ENCODE data around the gene C9orf72.

Gene C9orf72

DNA sequence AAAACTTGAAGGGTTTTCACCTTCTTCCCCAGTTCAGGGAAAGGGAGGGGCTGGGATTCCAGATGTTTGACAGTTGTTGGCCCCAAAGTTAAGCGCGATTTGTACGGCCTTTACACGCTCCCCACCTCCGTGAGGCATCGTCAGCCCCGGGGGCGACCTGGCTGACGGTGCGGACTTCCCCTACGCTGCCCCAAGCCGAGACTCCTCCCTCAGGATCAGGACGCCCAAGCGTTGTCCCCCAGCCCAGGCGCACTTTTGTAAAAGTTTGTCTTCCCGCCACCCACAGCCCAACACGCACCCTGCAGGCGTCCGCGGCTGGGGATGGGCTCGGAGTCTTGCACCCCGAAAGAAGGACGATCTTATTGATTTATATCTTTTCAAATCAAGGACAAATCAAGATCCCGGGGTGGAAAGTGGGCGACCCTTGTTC, 44.4 kb downstream of the C9orf72 start:
- H3K4me3 ChIP-seq (ENCODE audit: low read depth, low read length): peak overlapping the region; percentile 64
- no peak for TF ChIP-seq CTCF (conservative IDR thresholded peaks at IDR 0.05; ENCODE audit: low read depth, low read length)
- DNase-seq (ENCODE audit: low read depth): peak; percentile 35

DNA sequence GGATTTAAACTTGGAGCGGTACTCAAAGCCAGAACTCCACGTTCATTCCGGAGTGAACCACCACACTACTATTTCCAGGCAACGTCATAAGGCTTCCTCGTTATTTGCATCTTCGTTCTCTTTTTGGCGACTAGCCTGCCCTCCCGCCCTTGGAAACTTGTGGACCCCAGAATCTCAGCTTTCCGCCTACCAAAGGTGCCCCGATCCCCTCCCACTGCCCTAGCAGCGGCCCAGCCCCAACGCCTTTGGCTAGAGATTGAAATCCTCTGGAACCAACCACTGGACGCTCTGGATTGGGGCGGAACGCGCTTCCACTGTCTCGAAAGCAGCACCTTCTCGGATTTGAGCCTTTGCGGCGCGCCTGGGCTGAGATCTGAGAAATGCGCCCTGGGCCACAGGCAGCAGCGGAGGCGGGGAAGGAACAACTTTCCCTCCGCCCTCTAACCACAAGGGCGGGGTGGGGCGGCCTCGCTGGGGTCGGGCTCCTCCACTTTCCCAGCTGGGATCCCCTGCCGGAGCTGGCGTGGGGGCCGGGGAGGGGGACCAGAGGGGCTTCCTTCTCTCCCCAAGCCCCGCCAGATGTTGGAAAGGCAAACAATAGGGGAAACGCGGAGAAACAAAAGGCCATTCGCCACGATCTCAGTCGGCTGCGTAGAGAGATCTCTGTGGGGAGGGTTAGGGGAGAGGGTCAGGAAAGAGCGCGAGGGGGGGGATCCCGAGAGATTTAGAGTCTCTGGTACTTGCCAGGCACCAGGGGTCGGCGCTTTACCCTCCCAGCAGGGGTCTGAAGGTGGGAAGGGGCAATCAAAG, 45.0 kb downstream of the C9orf72 start:
- H3K4me3 ChIP-seq (ENCODE audit: low read depth, low read length): peak overlapping the region; percentile 64
- peak; percentile 76 for DNase-seq (ENCODE audit: low read depth)
- no peak for TF ChIP-seq CTCF (conservative IDR thresholded peaks at IDR 0.05; ENCODE audit: low read depth, low read length)

DNA sequence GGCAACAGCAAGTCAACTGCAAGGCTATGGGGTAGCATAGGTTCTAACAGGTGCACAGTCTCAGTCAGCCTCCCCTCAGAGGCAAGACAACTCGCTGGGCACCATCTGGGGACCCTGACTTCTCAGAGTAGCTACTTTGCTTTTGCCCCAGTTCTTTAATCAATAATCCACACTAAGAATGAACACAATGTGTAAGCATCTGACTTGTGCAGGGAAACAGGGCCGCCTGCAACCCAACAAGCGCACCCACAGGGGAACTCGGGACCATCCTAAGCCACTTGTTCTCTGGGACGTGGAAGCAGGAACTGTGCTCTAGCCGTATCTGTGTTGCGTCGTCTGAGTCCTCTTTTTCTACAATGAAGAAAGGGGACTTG, 45.6 kb downstream of the C9orf72 start:
- TF ChIP-seq CTCF (conservative IDR thresholded peaks at IDR 0.05; ENCODE audit: low read depth, low read length): no peak
- DNase-seq (ENCODE audit: low read depth): no peak
- peak overlapping the region; percentile 64 for H3K4me3 ChIP-seq (ENCODE audit: low read depth, low read length)

- DNase-seq (ENCODE audit: low read depth): no peak
- no peak within 1 kb of the TSS for H3K4me3 ChIP-seq (ENCODE audit: low read depth, low read length)
- TF ChIP-seq CTCF (conservative IDR thresholded peaks at IDR 0.05; ENCODE audit: low read depth, low read length): no peak
These were observed 49.0 kb downstream of the C9orf72 start, which contains the start of gene IFNK for GRCh38 chr9:27524236-27524635. TSS of gene IFNK (plus strand) at chr9:27524290. CDS start at chr9:27524337, 47 bp downstream.

DNA sequence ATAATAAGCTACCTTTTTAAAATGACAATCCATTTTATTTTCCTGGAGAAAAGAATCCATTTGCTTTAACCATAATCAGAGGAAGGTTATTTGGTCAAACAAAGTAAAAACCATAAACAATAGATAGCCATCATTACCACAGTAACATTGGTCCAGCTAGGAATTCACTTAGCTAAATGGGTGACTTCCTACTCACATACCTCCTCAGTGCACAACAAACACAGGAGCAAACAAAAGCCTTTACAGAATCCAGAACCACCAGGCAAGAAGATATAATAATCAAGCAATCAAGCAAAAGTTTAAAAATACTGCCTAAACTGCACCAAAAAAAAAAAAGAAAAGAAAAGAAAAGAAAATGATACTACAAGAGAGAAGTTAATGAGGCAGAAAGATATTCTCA, 50.1 kb downstream of the C9orf72 start:
- TF ChIP-seq CTCF (conservative IDR thresholded peaks at IDR 0.05; ENCODE audit: low read depth, low read length): no peak
- H3K4me3 ChIP-seq (ENCODE audit: low read depth, low read length): no peak overlapping the region
- DNase-seq (ENCODE audit: low read depth): no peak

DNA sequence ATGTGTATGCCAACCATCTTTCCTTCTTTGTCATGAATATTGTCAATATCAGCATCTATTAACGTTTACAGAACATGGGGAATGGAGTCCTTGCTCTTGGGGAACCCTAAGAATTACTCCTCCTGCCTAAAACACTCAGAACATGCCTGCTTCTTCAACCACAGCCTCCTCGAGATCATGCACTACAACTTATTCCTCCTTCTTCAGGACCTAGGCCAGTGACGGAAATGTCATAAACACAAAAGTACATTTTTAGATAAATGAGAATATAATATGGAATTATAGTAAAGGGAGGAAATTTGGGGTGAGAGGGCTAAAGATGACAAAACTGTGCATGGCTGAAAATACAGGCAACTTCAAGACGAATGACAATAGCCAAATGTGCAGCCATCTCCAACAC, 52.3 kb downstream of the C9orf72 start:
- H3K4me3 ChIP-seq (ENCODE audit: low read depth, low read length): no peak overlapping the region
- no peak for DNase-seq (ENCODE audit: low read depth)
- TF ChIP-seq CTCF (conservative IDR thresholded peaks at IDR 0.05; ENCODE audit: low read depth, low read length): no peak
